ENCODE measurements around the gene SNF8. TPM values are rescaled to one million over a fixed set of nuclear protein-coding genes. Genes with fewer than 3 reads are reported as not detected.
"Not testable (repeated sequence)": the region's sequence is repeated elsewhere in the genome, so short reads cannot be mapped to it uniquely, and the experiment has no call there.

Gene SNF8
- total and polyA plus RNA-seq, 9 donors: 41.0 to 94.2 (median 66.7) TPM

GRCh38 chr17:48951572-48951971 is 6.9 kb upstream of the SNF8 start:
- no peaks in the 10 kb centered on the region for H3K9me3 ChIP-seq
- no peaks in the 10 kb centered on the region for H3K4me1 ChIP-seq (ENCODE audit: insufficient read depth)
- no peak overlapping the region for H3K27ac ChIP-seq
- H3K27me3 ChIP-seq: no peaks in the 10 kb centered on the region
- H3K4me3 ChIP-seq: no peak overlapping the region
- 70 to 77% (median 71%) methylated on average over 5 of the region's 5 CpGs for WGBS, 3 donors
- TF ChIP-seq, protein P1, sequence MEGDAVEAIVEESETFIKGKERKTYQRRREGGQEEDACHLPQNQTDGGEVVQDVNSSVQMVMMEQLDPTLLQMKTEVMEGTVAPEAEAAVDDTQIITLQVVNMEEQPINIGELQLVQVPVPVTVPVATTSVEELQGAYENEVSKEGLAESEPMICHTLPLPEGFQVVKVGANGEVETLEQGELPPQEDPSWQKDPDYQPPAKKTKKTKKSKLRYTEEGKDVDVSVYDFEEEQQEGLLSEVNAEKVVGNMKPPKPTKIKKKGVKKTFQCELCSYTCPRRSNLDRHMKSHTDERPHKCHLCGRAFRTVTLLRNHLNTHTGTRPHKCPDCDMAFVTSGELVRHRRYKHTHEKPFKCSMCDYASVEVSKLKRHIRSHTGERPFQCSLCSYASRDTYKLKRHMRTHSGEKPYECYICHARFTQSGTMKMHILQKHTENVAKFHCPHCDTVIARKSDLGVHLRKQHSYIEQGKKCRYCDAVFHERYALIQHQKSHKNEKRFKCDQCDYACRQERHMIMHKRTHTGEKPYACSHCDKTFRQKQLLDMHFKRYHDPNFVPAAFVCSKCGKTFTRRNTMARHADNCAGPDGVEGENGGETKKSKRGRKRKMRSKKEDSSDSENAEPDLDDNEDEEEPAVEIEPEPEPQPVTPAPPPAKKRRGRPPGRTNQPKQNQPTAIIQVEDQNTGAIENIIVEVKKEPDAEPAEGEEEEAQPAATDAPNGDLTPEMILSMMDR (IDR thresholded peaks at IDR 0.05): no peak
- TF ChIP-seq EP300 (IDR thresholded peaks at IDR 0.05) (no peak), POLR2A (IDR thresholded peaks at IDR 0.05) (no peak)
- intact Hi-C loops (cut with DNase I): no loop called here
- DNase-seq: no peak
- H3K36me3 ChIP-seq: no peaks in the 10 kb centered on the region

GRCh38 chr17:48945261-48945651 is 614 bp upstream of the SNF8 start:
- H3K9me3 ChIP-seq; DNase-seq; H3K27me3 ChIP-seq; intact Hi-C loops (cut with DNase I); H3K36me3 ChIP-seq: not testable (repeated sequence)
- peak overlapping the region in 1 of 2 donors; percentile 65 for H3K27ac ChIP-seq
- 91 to 96% (median 96%) methylated on average over 16 of the region's 16 CpGs for WGBS, 3 donors
- H3K4me3 ChIP-seq: peak overlapping the region; percentile 85
- peaks cover 11% of the 10 kb centered on the region for H3K4me1 ChIP-seq (ENCODE audit: insufficient read depth)

GRCh38 chr17:48933035-48933434 is 11.6 kb downstream of the SNF8 start:
- intact Hi-C loops (cut with DNase I): no loop called here
- 87 to 90% (median 88%) methylated on average over 6 of the region's 6 CpGs for whole genome bisulfite sequencing, 3 donors
- Histone ChIP-seq H3K27ac (no peak overlapping the region), H3K36me3 (no peaks in the 10 kb centered on the region), H3K9me3 (no peaks in the 10 kb centered on the region), H3K4me3 (no peak overlapping the region), H3K27me3 (no peaks in the 10 kb centered on the region), H3K4me1 (ENCODE audit: insufficient read depth) (no peaks in the 10 kb centered on the region)
- no peak for DNase-seq
- TF ChIP-seq EP300 (IDR thresholded peaks at IDR 0.05) (no peak), POLR2A (IDR thresholded peaks at IDR 0.05) (no peak)
- TF ChIP-seq, protein P1 (IDR thresholded peaks at IDR 0.05): no peak

- peaks cover 3% of the 10 kb centered on the region for H3K36me3 ChIP-seq
- 16 to 30% (median 21%) methylated on average over 3 of the region's 3 CpGs for whole genome bisulfite sequencing, 3 donors
- no peak for DNase-seq
- intact Hi-C loops (cut with DNase I): no loop called here
- H3K4me3 ChIP-seq: no peak overlapping the region
- no peaks in the 10 kb centered on the region for H3K9me3 ChIP-seq
- H3K4me1 ChIP-seq (ENCODE audit: insufficient read depth): no peaks in the 10 kb centered on the region
- H3K27ac ChIP-seq: no peak overlapping the region
- TF ChIP-seq EP300 (IDR thresholded peaks at IDR 0.05): no peak
- no peak for TF ChIP-seq POLR2A (IDR thresholded peaks at IDR 0.05)
- no peaks in the 10 kb centered on the region for H3K27me3 ChIP-seq
Observed at GRCh38 chr17:48930435-48930873, 14.2 kb downstream of the SNF8 start.

- no peak for DNase-seq
- H3K36me3 ChIP-seq: peaks cover 3% of the 10 kb centered on the region
- intact Hi-C loops (cut with DNase I): no loop called here
- no peak overlapping the region for H3K4me3 ChIP-seq
- H3K27ac ChIP-seq: no peak overlapping the region
- H3K9me3 ChIP-seq: no peaks in the 10 kb centered on the region
- no peaks in the 10 kb centered on the region for H3K27me3 ChIP-seq
- H3K4me1 ChIP-seq (ENCODE audit: insufficient read depth): no peaks in the 10 kb centered on the region
- TF ChIP-seq, protein P1 (IDR thresholded peaks at IDR 0.05): no peak
- TF ChIP-seq EP300 (IDR thresholded peaks at IDR 0.05) (no peak), POLR2A (IDR thresholded peaks at IDR 0.05) (no peak)
- 4 to 23% (median 11%) methylated on average over 1 of the region's 1 CpG for WGBS, 3 donors
Observed at GRCh38 chr17:48929812-48930165, 14.9 kb downstream of the SNF8 start.

Data from ovary (tissue), 9 donors.